Measurements from ENCODE around the gene IL36G.
"Not testable (repeated sequence)": the region's sequence is repeated elsewhere in the genome, so short reads cannot be mapped to it uniquely, and the experiment has no call there.

IL36G gene

DNA sequence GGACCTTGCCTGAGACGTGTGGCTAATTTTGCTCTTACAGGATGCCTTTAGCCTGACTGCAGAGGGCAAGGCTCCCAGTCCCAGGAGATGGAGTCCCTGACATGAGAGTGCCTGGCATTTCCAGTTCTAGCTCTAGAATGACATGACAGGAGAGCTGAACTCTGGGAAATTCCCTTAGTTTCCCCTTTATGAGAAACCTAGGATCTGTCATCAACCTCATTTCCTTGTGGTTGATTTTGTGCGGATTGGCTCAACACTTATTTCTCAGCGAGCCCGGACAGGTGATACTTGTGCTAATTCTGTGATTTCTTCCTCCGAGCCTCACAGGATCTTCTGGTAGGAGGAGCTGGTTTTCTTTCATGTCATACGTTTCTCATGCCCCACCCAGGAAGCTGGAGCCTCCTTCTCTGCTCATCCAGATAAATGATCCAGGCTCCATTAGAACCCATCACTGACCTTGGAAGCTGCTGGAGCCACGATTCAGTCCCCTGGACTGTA lies at the start of gene IL36G:
IL36G (plus strand) TSS at position 448 of the 498 bp plus-strand sequence. CDS start 633 bp downstream, outside the sequence.
- no peak for DNase-seq

DNA sequence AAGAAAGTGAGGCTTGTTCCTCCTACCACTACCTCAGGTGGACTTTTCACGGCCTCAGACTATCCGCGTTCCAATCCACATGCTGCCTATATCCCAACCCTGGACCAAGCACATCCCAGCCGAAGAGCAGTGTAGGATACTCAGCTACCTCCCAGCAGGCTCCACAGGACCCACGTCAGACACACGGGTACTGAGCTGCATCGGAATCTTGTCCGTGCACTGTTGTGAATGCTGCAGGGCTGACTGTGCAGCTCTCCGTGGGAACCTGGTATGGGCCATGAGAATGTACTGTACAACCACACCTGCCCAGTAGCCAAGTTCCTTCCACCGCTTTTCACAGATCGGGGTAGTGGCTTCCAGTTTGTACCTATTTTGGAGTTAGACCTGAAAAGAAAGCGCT lies 44.5 kb upstream of the IL36G start:
- no peak for DNase-seq

DNA sequence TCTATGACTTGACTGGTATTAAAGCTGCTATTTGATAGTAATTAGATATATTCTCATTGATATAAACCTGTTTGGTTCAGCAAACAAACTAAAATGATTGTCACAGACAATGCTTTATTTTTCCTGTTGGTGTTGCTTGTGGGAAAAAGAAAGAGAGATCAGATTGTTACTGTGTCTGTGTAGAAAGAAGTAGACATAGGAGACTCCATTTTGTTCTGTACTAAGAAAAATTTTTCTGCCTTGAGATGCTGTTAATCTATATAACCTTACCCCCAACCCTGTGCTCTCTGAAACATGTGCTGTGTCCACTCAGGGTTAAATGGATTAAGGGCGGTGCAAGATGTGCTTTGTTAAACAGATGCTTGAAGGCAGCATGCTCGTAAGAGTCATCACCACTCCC lies 43.7 kb upstream of the IL36G start:
- DNase-seq: not testable (repeated sequence)

DNA sequence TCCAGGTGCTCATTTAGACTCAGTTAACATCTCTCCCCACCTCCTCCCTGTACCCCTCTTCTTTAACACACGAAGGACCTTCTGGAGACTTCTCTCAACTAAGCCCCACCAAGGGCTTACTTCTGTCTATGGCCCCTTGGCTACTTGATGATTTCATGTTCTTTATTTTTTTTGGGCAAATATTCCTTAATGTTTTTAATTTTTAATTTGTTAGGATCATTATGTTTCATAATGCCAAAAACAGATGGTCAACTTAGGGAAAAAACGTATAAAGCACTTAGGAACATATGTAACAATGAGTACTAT lies 40.9 kb upstream of the IL36G start:
- DNase-seq: no peak

- DNase-seq: no peak
These were observed 38.9 kb upstream of the IL36G start for GRCh38 chr2:112938904-112939303.

GRCh38 chr2:112939425-112939824 lies 38.4 kb upstream of the IL36G start:
- no peak for DNase-seq

GRCh38 chr2:112940859-112941625 lies 36.8 kb upstream of the IL36G start:
- DNase-seq: no peak

GRCh38 chr2:112941753-112942653 lies 35.8 kb upstream of the IL36G start:
- DNase-seq: peak; percentile 75

DNA sequence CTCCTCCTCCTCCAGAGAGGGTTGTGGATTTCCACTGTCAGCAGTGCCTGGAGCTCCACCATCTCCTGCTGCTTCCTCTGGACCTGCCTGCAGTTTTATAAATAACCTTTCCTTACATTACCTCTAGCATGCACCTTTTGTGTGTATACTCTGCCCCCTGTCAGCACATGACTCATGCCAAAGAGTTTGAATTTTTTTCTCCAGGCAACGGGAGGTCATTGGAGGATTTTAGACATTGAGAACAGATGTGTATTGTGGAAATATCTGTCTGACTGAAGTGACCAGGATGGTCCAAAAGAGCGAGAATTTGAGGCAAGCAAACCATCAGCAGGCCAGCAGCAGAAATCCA lies 35.2 kb upstream of the IL36G start:
- DNase-seq: no peak

GRCh38 chr2:112944971-112945370 lies 32.8 kb upstream of the IL36G start:
- no peak for DNase-seq

- no peak for DNase-seq
These were observed 31.7 kb upstream of the IL36G start for GRCh38 chr2:112946086-112946485.

DNA sequence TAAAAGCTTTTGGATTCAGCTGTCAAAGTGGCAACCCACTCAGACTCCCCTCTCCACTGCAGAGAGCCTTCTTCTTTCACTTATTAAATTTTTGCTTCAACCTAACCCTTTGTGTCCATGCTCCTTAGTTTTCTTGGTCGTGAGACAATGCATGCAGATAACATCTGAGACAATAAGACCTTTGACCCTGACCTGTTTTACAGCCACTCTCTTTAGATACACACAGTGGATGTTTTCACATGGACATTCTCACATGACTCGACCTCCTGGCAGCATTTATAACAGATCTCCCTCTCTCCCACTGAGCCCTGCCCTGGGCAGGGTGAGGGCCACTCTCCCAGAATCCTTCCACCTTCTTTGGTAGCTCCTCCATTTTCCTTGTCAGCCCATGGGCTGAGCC lies 30.4 kb upstream of the IL36G start:
- DNase-seq: no peak

DNA sequence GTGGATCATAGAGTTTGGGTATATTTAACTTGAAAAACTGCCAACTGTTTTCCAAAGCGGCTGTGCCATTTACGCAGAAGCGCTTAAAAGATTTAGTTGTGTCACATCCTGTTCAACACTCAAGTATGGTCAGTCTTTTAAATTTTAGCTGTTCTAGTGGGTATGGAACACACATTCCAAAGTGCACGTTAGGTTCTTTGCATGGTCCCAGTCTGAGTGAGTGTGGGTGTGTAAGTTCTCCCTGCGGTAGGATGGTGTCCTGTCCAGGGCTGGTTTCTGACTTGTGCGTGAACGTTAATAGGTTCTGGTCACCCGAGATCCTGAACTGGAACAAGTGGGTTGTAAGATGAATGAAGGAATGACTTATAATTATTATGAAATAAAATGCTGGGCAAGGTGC lies 28.4 kb upstream of the IL36G start:
- DNase-seq: no peak

GRCh38 chr2:112954364-112954763 lies 23.4 kb upstream of the IL36G start:
- no peak for DNase-seq

DNA sequence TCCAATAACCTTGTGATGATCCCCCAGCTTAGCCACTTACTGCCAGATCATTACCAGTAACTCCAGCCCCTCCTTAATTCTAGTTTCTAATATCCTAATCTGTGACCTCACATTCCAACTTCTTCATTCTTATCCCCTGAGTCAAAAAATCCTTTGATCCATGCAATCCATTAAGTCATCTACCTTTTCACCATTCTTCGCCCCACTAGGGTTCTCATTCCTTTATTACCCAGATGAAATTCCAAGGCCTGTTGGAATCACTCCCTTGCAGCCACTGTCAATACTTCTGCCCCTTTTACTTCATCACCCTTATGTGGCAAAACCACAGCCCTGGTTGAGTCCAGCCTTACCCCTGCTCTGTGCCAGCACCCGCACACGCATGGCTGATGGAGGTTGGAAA lies 20.3 kb upstream of the IL36G start:
- DNase-seq: no peak

DNA sequence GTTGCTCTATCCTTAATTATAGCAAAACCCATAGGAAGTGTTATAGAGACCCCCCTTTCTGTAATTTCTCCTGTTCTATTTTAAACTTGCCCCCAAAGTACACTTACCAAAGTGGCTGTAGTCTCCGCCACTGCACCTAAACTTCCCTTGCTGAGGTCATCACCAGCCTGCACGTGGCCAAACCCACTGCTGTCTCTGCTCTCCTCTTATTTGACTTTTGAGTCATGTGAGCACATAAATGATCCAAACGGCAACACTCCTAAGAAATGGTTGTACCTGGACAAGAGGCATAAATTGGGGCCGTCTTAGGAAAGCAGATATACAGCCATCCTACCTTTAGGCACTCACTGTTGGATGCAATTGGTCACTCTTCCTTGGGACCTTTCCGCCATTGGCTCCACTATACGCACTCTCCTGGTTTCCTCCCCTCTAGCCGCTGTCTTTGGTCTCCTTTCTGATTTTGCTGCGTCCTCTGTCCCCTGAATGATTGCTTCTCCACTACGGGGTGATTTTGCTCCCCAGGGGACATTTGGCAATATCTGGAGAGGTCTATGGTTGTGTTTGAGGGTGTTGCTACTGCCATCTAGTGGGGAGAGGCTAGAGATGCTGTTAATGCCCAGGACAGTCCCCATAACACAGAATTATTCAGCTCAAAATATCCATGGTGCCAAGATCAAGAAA lies 19.2 kb upstream of the IL36G start:
- DNase-seq: peak; percentile 34

GRCh38 chr2:112959109-112959812 lies 18.5 kb upstream of the IL36G start:
- no peak for DNase-seq

DNA sequence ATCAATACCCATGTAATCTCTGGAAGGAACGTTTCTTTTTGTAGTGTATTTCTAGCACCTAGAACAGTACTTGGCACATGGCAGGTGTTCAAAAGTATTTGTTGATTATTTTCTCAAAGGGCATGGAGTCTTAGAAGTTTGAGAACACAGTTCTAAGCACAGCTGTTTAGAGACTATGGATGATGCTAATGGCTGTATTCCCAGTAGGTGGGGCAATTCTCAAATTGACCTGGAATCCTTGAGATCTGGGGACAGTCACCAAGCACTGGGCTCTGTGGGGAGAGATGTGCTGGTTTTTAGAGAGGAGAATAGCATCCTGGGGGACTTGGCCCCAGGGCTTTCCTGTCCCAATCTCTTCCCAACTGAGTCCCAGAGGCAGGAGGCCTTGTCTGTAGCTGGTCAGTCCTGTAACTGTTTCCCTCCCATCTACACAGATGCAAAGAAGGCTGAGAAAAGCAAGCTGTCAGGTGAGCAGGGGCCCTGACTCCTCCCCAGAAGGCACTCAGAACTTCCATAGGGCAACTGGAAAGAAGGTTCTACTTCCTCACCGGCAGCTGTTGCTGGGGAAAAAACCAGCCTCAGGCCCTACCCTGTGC lies 17.5 kb upstream of the IL36G start:
- DNase-seq: no peak

DNA sequence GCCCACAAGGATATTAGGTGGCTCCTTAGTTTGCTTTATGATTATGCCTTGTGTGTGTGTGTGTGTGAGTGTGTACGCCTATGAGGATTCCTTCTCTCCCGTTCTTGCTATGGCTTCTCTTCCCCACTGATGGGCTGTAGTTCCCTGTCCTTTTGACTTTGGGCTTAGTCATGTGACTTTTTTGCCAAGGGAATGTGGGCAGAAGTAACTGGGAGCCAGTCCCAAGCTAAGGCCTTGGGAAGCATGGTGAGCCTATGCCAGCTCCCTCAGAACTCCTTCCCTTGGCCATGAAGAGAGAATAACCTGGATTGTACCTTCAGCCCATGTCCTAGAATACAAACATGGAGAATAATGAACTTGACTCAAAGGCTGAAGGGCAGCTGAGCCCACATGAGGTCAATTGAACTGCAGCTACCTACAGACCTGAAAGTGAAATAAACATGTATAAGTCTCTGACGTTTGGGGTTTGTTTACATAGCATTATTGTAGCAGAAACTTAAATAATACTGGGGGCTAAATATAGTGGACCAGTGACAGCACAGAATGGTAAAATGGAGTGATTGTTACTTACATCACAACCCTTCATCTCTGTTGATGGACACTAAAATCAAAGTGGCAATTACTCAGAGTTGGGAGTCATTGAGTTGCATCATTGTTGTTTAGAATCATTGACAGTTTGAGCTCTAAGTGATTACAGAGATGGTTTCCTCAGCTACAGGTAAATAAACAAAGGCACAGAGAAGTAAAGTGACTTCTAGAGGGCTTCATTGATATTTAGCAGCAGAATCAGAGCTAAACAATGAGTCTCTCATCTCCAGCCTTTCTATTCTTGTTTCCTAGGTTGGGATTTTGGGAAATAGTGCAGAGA lies 15.3 kb upstream of the IL36G start:
- no peak for DNase-seq

GRCh38 chr2:112967023-112967422 lies 10.8 kb upstream of the IL36G start:
- DNase-seq: no peak

GRCh38 chr2:112972423-112973086 lies 5.3 kb upstream of the IL36G start:
- DNase-seq: no peak
